ENCODE data around the gene DEFB126.

GRCh38 chr20:168876-169275 is 26.5 kb downstream of the DEFB126 start:
- TF ChIP-seq RAD21 (IDR thresholded peaks at IDR 0.05; ENCODE audit: low read depth) (no peak), EGR1 (IDR thresholded peaks at IDR 0.05) (no peak), EP300 (IDR thresholded peaks at IDR 0.05; ENCODE audit: borderline replicate concordance) (no peak)
- TF ChIP-seq, protein P1, sequence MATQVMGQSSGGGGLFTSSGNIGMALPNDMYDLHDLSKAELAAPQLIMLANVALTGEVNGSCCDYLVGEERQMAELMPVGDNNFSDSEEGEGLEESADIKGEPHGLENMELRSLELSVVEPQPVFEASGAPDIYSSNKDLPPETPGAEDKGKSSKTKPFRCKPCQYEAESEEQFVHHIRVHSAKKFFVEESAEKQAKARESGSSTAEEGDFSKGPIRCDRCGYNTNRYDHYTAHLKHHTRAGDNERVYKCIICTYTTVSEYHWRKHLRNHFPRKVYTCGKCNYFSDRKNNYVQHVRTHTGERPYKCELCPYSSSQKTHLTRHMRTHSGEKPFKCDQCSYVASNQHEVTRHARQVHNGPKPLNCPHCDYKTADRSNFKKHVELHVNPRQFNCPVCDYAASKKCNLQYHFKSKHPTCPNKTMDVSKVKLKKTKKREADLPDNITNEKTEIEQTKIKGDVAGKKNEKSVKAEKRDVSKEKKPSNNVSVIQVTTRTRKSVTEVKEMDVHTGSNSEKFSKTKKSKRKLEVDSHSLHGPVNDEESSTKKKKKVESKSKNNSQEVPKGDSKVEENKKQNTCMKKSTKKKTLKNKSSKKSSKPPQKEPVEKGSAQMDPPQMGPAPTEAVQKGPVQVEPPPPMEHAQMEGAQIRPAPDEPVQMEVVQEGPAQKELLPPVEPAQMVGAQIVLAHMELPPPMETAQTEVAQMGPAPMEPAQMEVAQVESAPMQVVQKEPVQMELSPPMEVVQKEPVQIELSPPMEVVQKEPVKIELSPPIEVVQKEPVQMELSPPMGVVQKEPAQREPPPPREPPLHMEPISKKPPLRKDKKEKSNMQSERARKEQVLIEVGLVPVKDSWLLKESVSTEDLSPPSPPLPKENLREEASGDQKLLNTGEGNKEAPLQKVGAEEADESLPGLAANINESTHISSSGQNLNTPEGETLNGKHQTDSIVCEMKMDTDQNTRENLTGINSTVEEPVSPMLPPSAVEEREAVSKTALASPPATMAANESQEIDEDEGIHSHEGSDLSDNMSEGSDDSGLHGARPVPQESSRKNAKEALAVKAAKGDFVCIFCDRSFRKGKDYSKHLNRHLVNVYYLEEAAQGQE (IDR thresholded peaks at IDR 0.05; ENCODE audit: low read depth): no peak

Measured in Ishikawa (cell line).